ENCODE measurements around the gene TNFSF12. TPM values are rescaled to one million over a fixed set of nuclear protein-coding genes. Genes with fewer than 3 reads are reported as not detected.

The TNFSF12 gene
- polyA plus RNA-seq, 1 of the 3 experiments (the other 2 are of a cell fraction) = 47.6 TPM

DNA sequence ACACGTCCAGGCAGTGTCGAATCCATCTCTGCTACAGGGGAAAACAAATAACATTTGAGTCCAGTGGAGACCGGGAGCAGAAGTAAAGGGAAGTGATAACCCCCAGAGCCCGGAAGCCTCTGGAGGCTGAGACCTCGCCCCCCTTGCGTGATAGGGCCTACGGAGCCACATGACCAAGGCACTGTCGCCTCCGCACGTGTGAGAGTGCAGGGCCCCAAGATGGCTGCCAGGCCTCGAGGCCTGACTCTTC is 23.4 kb downstream of the TNFSF12 start:
- H3K9ac ChIP-seq = peak overlapping the region; percentile 67
- H3K4me3 ChIP-seq (ENCODE audit: low read depth in 2 of 2, low read length in 1 of 2) = peak overlapping the region; percentile 56 to 61
- H3K9me3 ChIP-seq = no peaks in the 10 kb centered on the region
- no peaks in the 10 kb centered on the region for H3K27me3 ChIP-seq (ENCODE audit: insufficient read depth)
- ChIA-PET CTCF (interaction anchor here (0.6 to 5.9 kb wide), 4 partner anchors 11 to 62 kb away, joined by 3 to 40 read pairs (median 3); partner anchors contain the start of genes MPDU1, SENP3 and SOX15), POLR2A (interaction anchor here (0.9 to 4.3 kb wide), 2 partner anchors 12 to 96 kb away, joined by 3 to 37 read pairs; partner anchors contain the start of gene MPDU1)
- 0% methylated on average over 3 of the region's 11 CpGs for WGBS (ENCODE audit: low lambda C conversion rate)
- no peak for DNase-seq
- no peak overlapping the region for H2AFZ ChIP-seq (ENCODE audit: low read depth)
- H3K4me1 ChIP-seq (ENCODE audit: control insufficient read depth in 1 of 2, insufficient read depth in 2 of 2, low read depth in 1 of 2, low read length in 1 of 2) = peaks cover 16 to 33% of the 10 kb centered on the region in 2 experiments
- peak overlapping the region; percentile 78 for H3K4me2 ChIP-seq
- peaks cover 61% of the 10 kb centered on the region for H3F3A ChIP-seq (replicated peaks; ENCODE audit: insufficient read depth)
- peaks cover 58 to 65% of the 10 kb centered on the region in 2 experiments for H3K36me3 ChIP-seq (replicated peaks in 1 of 2; ENCODE audit: control insufficient read depth in 1 of 2, insufficient read depth in 2 of 2, low read length in 1 of 2)
- peaks cover 42% of the 10 kb centered on the region for H4K20me1 ChIP-seq (ENCODE audit: insufficient read depth)
- H3K9me2 ChIP-seq = no peaks in the 10 kb centered on the region
- H3K27ac ChIP-seq (ENCODE audit: low read depth in 2 of 2, low read length in 1 of 2) = peak overlapping the region; percentile 81 to 92
- peaks cover 70% of the 10 kb centered on the region for H3K79me2 ChIP-seq (ENCODE audit: insufficient read depth)
- no peak for TF ChIP-seq NRF1 (IDR thresholded peaks at IDR 0.05; ENCODE audit: low read depth, low read length)
- TF ChIP-seq NFIC (IDR thresholded peaks at IDR 0.05; ENCODE audit: borderline replicate concordance) = no peak
- no peak for TF ChIP-seq MEF2A (IDR thresholded peaks at IDR 0.05; ENCODE audit: borderline replicate concordance, low read depth)
- TF ChIP-seq, protein P1, sequence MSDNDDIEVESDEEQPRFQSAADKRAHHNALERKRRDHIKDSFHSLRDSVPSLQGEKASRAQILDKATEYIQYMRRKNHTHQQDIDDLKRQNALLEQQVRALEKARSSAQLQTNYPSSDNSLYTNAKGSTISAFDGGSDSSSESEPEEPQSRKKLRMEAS (IDR thresholded peaks at IDR 0.05; ENCODE audit: low read depth) = peak; percentile 100
- TF ChIP-seq RFX5 (IDR thresholded peaks at IDR 0.05; ENCODE audit: low read length) = no peak
- peak; percentile 87 for TF ChIP-seq ELF1 (IDR thresholded peaks at IDR 0.05)
- TF ChIP-seq RAD21 (IDR thresholded peaks at IDR 0.05; ENCODE audit: low read length) = no peak
- TF ChIP-seq TAF1 (IDR thresholded peaks at IDR 0.05; ENCODE audit: borderline replicate concordance, low read depth, low read length) = peak; percentile 24; the same call in 1 of the 2 replicates
- 0 out of 2 replicates have a peak, but pooled peaks have one; percentile 36 for TF ChIP-seq FOXJ3 (CRISPR knock-in tag; IDR thresholded peaks at IDR 0.05)
- no peak for TF ChIP-seq RXRA (IDR thresholded peaks at IDR 0.05; ENCODE audit: borderline replicate concordance, low read depth)
- TF ChIP-seq POLR2AphosphoS5 (IDR thresholded peaks at IDR 0.05; ENCODE audit: low read depth, low read length) = no peak
- TF ChIP-seq, protein P2, sequence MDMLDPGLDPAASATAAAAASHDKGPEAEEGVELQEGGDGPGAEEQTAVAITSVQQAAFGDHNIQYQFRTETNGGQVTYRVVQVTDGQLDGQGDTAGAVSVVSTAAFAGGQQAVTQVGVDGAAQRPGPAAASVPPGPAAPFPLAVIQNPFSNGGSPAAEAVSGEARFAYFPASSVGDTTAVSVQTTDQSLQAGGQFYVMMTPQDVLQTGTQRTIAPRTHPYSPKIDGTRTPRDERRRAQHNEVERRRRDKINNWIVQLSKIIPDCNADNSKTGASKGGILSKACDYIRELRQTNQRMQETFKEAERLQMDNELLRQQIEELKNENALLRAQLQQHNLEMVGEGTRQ (IDR thresholded peaks at IDR 0.05; ENCODE audit: borderline replicate concordance, low read depth, low read length) = peak; percentile 89
- TF ChIP-seq, protein P3, sequence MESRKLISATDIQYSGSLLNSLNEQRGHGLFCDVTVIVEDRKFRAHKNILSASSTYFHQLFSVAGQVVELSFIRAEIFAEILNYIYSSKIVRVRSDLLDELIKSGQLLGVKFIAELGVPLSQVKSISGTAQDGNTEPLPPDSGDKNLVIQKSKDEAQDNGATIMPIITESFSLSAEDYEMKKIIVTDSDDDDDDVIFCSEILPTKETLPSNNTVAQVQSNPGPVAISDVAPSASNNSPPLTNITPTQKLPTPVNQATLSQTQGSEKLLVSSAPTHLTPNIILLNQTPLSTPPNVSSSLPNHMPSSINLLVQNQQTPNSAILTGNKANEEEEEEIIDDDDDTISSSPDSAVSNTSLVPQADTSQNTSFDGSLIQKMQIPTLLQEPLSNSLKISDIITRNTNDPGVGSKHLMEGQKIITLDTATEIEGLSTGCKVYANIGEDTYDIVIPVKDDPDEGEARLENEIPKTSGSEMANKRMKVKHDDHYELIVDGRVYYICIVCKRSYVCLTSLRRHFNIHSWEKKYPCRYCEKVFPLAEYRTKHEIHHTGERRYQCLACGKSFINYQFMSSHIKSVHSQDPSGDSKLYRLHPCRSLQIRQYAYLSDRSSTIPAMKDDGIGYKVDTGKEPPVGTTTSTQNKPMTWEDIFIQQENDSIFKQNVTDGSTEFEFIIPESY (IDR thresholded peaks at IDR 0.05; ENCODE audit: borderline replicate concordance, low read depth) = no peak
- no peak for TF ChIP-seq TCF12 (IDR thresholded peaks at IDR 0.05)
- TF ChIP-seq, protein P4, sequence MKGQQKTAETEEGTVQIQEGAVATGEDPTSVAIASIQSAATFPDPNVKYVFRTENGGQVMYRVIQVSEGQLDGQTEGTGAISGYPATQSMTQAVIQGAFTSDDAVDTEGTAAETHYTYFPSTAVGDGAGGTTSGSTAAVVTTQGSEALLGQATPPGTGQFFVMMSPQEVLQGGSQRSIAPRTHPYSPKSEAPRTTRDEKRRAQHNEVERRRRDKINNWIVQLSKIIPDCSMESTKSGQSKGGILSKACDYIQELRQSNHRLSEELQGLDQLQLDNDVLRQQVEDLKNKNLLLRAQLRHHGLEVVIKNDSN (IDR thresholded peaks at IDR 0.05; ENCODE audit: borderline replicate concordance, low read depth) = peak; percentile 96
- TF ChIP-seq, protein P5, sequence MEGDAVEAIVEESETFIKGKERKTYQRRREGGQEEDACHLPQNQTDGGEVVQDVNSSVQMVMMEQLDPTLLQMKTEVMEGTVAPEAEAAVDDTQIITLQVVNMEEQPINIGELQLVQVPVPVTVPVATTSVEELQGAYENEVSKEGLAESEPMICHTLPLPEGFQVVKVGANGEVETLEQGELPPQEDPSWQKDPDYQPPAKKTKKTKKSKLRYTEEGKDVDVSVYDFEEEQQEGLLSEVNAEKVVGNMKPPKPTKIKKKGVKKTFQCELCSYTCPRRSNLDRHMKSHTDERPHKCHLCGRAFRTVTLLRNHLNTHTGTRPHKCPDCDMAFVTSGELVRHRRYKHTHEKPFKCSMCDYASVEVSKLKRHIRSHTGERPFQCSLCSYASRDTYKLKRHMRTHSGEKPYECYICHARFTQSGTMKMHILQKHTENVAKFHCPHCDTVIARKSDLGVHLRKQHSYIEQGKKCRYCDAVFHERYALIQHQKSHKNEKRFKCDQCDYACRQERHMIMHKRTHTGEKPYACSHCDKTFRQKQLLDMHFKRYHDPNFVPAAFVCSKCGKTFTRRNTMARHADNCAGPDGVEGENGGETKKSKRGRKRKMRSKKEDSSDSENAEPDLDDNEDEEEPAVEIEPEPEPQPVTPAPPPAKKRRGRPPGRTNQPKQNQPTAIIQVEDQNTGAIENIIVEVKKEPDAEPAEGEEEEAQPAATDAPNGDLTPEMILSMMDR (IDR thresholded peaks at IDR 0.05) = no peak
- TF ChIP-seq, protein P6, sequence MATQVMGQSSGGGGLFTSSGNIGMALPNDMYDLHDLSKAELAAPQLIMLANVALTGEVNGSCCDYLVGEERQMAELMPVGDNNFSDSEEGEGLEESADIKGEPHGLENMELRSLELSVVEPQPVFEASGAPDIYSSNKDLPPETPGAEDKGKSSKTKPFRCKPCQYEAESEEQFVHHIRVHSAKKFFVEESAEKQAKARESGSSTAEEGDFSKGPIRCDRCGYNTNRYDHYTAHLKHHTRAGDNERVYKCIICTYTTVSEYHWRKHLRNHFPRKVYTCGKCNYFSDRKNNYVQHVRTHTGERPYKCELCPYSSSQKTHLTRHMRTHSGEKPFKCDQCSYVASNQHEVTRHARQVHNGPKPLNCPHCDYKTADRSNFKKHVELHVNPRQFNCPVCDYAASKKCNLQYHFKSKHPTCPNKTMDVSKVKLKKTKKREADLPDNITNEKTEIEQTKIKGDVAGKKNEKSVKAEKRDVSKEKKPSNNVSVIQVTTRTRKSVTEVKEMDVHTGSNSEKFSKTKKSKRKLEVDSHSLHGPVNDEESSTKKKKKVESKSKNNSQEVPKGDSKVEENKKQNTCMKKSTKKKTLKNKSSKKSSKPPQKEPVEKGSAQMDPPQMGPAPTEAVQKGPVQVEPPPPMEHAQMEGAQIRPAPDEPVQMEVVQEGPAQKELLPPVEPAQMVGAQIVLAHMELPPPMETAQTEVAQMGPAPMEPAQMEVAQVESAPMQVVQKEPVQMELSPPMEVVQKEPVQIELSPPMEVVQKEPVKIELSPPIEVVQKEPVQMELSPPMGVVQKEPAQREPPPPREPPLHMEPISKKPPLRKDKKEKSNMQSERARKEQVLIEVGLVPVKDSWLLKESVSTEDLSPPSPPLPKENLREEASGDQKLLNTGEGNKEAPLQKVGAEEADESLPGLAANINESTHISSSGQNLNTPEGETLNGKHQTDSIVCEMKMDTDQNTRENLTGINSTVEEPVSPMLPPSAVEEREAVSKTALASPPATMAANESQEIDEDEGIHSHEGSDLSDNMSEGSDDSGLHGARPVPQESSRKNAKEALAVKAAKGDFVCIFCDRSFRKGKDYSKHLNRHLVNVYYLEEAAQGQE (IDR thresholded peaks at IDR 0.05; ENCODE audit: low read depth, low read length) = no peak; the same call in 1 of the 2 replicates
- peak; percentile 97 for TF ChIP-seq YY1 (IDR thresholded peaks at IDR 0.05; ENCODE audit: low read depth)
- TF ChIP-seq FOSL2 (IDR thresholded peaks at IDR 0.05; ENCODE audit: borderline replicate concordance, low read depth) = no peak
- TF ChIP-seq MXI1 (IDR thresholded peaks at IDR 0.05; ENCODE audit: low read depth, low read length) = peak; percentile 97
- TF ChIP-seq FOXM1 (IDR thresholded peaks at IDR 0.05; ENCODE audit: low read depth) = no peak
- TF ChIP-seq GABPA (IDR thresholded peaks at IDR 0.05; ENCODE audit: low read depth) = no peak
- no peak for TF ChIP-seq EP300 (IDR thresholded peaks at IDR 0.05; ENCODE audit: borderline replicate concordance in 1 of 2, low read depth in 1 of 2, low read length in 1 of 2)
- TF ChIP-seq GATA2 (CRISPR knock-in tag; IDR thresholded peaks at IDR 0.05) = no peak
- TF ChIP-seq, protein P7, sequence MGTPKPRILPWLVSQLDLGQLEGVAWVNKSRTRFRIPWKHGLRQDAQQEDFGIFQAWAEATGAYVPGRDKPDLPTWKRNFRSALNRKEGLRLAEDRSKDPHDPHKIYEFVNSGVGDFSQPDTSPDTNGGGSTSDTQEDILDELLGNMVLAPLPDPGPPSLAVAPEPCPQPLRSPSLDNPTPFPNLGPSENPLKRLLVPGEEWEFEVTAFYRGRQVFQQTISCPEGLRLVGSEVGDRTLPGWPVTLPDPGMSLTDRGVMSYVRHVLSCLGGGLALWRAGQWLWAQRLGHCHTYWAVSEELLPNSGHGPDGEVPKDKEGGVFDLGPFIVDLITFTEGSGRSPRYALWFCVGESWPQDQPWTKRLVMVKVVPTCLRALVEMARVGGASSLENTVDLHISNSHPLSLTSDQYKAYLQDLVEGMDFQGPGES (IDR thresholded peaks at IDR 0.05; ENCODE audit: low read depth, low read length) = no peak
